HuH-7.5 (cell line): ENCODE measurements around the gene OGDH.
"Not testable (repeated sequence)": the region's sequence is repeated elsewhere in the genome, so short reads cannot be mapped to it uniquely, and the experiment has no call there.

Experiments used
- DNase-seq: peaks from one replicate; pipeline ENCODE4 v3.0.0; 2011; ENCODE audit warnings: low spot score

The OGDH gene

GRCh38 chr7:44580945-44581878 lies 25.2 kb upstream of the OGDH start:
- no peak for DNase-seq

GRCh38 chr7:44581879-44582603 lies 24.4 kb upstream of the OGDH start, which contains the start of gene TMED4:
Gene TMED4, minus strand, starts transcription at chr7:44582231. Its CDS starts 25 bp downstream, at chr7:44582206.
- peak; percentile 98 for DNase-seq

- no peak for DNase-seq
These were observed 23.1 kb upstream of the OGDH start for GRCh38 chr7:44583146-44583865.

GRCh38 chr7:44587843-44588711 lies 18.4 kb upstream of the OGDH start:
- no peak for DNase-seq

GRCh38 chr7:44590910-44591309 lies 15.5 kb upstream of the OGDH start:
- DNase-seq: no peak

- no peak for DNase-seq
These were observed 10.3 kb upstream of the OGDH start for GRCh38 chr7:44595934-44596635.

GRCh38 chr7:44597181-44597580 lies 9.2 kb upstream of the OGDH start:
- DNase-seq: not testable (repeated sequence)

- DNase-seq: no peak
These were observed 7.2 kb upstream of the OGDH start for GRCh38 chr7:44599222-44599621.

- no peak for DNase-seq
These were observed 3.9 kb upstream of the OGDH start for GRCh38 chr7:44602576-44602910.

GRCh38 chr7:44603193-44603592 lies 3.2 kb upstream of the OGDH start:
- no peak for DNase-seq

GRCh38 chr7:44604941-44605340 lies 1.5 kb upstream of the OGDH start:
- DNase-seq: no peak

GRCh38 chr7:44607141-44608068 lies 978 bp downstream of the OGDH start:
- DNase-seq: no peak

GRCh38 chr7:44608916-44609648 lies 2.7 kb downstream of the OGDH start:
- DNase-seq: no peak

GRCh38 chr7:44609829-44610228 lies 3.4 kb downstream of the OGDH start:
- no peak for DNase-seq

GRCh38 chr7:44615149-44615611 lies 8.8 kb downstream of the OGDH start:
- no peak for DNase-seq

- no peak for DNase-seq
These were observed 9.4 kb downstream of the OGDH start for GRCh38 chr7:44615793-44616192.

- no peak for DNase-seq
These were observed 10.1 kb downstream of the OGDH start for GRCh38 chr7:44616545-44616944.

- DNase-seq: no peak
These were observed 10.9 kb downstream of the OGDH start for GRCh38 chr7:44617225-44617890.
